GM20431 (cell line): Measurements from ENCODE around the gene RPL29.

Experiments
- in situ Hi-C: fragments of 300-500 bp; cut with MseI, MboI; formaldehyde crosslinking; loops from one replicate; pipeline ENCODE4 v1.15.0; 2020; ENCODE audit warnings: low sequenced_read_pairs; ENCODE audit not compliant: unreplicated experiment

Gene RPL29

DNA sequence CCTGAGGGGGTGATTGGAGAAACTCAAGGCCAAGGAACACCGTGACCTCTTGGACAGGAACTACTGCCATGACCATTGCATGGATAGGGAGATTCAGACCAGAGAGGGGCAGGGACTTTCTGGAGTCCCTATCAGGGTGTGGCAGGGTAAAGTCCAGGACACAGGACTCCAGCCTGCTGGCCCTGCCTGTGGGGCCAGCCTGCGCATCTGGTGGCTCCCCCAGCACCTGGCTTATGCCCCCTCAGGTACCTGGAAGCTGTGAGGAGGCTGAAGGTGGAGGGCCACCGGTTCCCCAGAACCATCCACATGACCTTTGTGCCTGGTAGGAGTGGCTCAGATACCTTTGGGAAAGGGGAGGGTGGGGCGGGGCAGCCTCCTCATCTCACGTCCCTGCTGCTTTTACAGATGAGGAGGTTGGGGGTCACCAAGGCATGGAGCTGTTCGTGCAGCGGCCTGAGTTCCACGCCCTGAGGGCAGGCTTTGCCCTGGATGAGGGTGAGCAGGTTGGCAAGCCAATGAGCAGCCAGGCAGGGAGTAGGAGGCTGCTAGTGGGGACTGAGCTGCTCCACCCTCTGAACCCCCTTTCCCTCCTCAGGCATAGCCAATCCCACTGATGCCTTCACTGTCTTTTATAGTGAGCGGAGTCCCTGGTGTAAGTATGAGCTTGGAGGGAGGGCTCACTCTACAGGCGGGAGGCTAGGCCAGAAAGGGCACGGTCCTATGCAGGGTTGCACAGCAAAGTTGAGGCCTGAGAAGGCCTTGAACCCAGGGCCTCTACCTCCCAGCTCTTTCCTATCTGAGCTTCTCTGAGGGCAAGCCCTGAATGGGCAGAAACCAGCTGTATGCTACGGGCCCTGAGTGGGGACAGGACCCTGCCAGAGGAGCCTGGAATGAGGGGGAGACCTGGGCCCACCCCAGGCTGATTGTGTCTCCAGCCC lies 9.4 kb downstream of the RPL29 start:
- in situ Hi-C loops = no loop called here

DNA sequence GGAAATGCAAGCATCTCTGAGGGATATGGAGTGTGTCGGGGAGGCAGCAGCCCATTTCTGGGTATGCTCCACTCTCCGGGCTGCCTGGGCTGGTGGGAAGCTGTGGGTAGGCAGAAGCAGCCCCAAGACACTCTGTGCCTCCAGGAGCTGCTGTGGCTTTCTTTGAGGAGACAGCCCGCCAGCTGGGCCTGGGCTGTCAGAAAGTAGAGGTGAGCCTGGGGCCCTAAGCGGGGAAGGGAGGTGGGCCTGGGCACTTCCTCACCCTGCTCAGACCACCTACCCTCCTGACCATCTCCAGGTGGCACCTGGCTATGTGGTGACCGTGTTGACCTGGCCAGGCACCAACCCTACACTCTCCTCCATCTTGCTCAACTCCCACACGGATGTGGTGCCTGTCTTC lies 10.6 kb downstream of the RPL29 start:
- in situ Hi-C loops = no loop called here

DNA sequence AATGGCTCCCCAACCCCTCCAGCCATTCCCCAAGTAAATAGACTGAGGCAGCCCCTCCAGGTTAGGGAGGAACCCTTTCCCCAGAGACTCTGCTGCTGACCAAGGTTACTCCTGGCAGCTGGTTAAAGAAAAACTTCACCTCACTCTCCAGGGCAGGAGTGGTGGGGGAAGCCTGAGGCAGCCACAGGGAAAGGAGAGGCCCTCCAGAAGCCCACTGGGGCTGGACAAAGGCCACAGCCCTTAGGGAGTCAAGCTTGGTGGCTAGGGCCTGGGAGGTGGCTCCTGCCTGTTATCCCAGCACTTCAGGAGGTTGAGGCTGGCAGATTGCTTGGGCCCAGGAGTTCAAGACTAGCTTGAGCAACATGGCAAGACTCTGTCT lies 11.4 kb downstream of the RPL29 start:
- in situ Hi-C loops = no loop called here

DNA sequence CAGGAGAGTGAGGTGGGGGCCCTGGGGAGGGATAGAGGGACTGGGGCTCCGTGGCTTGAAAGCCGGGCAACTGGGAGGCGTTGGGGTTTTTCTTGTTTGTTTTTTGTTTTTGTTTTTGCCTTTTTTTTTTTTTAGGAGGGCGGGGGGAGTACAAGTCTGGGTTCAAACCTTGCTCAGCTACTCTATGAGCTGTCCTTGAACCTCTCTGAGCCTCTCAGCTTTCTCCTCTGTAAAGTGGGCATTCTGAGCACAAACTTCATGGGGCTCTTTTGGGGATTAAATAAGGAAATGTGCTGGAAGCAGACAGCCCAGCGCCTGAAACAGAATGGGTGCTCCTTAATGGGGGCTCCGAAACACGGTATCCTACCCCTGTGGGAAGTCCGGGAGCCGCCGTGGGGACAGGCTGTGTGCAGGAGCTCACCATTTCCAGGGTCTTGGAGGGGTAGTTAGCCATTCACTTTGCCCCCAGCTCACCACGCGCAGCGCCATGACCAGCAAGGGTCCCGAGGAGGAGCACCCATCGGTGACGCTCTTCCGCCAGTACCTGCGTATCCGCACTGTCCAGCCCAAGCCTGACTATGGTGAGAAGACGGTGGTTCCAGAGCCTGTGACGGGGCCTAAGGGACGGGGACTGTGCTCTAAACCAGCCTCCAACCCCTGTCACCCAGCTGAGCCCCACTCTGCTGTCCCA lies 12.0 kb downstream of the RPL29 start:
- in situ Hi-C loops = no loop called here

DNA sequence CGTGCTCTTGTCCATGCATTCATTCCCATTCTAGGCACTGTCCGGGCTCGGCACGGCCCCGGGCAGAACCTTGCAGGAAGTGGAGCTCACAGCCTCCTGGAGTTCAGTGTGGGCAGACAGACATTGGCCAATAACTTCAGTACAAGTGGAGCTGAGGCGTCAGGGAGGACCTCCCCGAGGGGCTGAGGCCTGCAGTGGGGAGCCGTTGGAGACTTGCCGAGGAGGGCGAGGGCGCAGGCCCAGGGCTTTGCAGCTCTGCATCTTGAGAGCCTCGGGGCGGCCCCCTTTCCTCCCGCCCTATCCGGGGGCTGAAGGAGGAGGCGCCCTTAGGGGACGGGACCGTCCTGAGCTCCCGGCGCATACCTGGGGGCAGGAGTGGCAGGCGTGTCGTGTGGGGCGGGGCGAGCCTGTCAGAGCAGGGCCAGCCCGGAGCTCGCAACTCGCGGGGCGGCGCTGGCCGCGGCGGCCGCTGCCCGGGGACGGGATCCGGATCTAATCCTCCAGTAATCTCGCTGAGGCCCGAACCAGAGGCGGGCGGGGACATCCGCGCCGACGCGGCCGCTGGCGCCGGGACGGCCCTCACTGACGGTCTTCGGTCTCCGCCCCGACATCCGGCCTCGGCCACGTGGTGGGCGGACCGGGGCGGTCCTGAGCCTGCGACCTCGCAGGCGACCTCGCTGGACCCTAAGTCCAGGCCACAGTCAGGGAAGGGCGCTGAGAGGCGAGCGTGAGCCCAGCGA lies 12.7 kb downstream of the RPL29 start, which contains the start of gene ACY1:
ACY1 (plus strand) TSS at position 698 of the 740 bp plus-strand sequence. CDS start 530 bp downstream, outside the sequence.
- in situ Hi-C loops = no loop called here

DNA sequence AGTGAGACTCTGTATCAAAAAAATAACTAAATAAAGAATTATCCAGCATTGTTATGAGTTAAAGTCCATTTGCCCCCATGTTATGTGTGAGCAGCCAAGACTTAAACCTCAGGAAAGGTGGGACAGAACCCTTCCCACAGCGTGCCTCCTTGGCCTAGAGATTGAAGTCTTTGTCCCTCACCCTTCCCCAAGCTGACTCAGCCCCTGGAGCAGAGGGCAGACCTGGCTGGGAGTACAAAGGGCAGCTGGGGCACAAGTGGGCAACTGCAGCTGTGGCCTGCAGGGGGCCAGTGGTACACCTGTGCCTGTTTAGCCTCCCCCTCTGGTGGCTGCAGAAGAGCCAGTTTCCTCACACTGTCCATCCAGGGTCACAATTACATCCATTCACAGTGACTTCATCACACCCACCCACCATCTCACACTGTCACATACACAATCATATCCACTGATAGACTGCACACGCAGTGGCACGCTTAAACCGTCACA lies 13.3 kb downstream of the RPL29 start:
- in situ Hi-C loops = no loop called here

DNA sequence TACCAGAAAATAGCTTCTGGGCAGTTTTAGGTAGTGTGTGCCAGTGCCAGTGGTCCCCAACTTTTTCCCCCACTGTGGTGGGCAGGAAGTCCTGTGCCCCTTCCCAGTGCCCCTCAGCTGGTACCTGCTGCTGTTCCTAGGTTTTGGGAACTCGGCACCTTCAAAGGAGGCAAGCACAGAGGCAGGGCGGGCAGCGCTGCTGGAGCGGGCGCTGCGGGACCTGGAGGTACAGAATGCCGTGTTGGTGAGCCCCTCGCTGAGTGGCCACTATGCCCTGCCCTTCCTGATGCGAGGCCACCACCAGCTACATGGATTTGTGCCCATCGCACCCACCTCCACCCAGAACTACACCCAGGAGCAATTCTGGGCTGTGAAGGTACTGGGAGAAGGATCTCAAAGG lies 15.4 kb downstream of the RPL29 start:
- in situ Hi-C loops = no loop called here

DNA sequence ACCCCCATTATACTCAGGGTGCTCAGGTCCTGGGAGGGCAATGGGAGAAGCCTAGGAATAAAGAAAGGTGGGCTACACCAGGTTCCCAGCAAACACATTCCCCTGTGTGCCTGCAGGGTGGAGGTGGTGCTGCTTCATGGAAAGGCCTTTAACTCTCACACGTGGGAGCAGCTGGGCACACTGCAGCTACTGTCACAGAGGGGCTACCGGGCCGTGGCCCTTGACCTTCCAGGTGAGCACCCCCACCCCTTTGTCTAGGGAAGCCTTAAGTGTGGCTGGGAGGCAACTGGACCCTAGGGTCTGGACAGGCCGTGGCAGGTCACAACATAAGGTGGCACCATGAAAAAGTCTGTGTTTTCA lies 17.6 kb downstream of the RPL29 start:
- in situ Hi-C loops = no loop called here

DNA sequence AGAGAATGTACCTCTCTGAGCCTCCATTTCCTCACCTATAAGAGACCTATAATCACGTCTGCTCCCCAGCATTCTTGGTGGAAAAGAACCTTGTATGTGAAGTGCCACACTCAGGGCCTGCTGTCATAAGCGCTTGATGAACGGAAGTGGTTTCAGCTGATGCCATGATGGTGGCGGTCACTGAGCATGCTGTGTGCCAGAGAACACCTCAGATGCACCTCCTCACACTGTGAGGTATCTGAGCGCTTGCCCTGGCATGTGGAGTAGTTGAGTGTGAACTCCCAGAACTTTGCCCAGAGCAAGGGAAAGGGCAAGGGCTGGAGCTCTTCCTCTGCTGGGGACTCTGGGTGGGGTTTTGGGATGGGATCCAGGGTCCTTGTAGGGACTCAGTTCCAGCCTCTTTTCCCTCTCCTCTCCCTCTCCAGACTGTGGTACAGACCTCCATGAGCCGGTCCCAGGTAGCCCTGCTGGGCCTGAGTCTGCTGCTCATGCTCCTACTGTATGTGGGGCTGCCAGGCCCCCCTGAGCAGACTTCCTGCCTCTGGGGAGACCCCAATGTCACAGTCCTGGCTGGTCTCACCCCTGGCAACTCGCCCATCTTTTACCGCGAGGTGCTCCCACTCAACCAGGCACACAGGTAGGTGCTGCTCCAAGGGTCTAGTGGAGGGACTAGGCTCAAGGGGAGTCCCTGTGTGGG lies 18.1 kb downstream of the RPL29 start:
- in situ Hi-C loops = no loop called here

DNA sequence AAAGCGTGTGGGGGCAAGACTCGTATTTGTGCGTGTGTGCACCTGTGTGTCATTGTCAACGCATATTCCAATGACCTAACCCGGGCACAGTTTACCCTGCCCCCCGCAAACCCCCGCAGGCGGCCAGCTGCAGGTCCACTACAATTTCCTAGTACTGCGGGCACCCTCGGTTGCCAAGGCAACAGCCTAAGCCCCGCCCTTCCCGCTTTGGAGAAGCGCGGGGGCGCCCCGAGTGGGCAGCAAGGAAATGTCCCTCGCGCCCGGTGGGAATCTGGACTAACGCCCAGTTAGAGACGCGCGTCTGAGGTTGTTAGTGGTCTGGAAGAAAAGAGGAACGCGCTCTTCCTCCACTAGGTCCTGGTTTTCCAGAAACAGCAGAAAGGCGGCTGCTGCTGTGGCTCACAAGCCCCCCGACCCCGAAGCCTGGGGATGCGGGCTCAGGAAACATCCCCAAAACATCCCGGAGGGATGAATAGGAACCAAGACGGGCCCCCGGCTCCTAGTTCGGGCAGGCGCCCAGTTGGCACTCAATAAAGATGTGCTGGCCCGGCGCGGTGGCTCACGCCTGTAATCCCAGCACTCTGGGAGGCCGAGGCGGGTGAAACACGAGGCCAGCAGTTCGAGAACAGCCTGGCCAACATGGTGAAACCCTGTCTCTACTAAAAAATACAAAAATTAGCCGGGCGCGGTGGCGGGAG lies 19.7 kb downstream of the RPL29 start:
- in situ Hi-C loops = no loop called here

DNA sequence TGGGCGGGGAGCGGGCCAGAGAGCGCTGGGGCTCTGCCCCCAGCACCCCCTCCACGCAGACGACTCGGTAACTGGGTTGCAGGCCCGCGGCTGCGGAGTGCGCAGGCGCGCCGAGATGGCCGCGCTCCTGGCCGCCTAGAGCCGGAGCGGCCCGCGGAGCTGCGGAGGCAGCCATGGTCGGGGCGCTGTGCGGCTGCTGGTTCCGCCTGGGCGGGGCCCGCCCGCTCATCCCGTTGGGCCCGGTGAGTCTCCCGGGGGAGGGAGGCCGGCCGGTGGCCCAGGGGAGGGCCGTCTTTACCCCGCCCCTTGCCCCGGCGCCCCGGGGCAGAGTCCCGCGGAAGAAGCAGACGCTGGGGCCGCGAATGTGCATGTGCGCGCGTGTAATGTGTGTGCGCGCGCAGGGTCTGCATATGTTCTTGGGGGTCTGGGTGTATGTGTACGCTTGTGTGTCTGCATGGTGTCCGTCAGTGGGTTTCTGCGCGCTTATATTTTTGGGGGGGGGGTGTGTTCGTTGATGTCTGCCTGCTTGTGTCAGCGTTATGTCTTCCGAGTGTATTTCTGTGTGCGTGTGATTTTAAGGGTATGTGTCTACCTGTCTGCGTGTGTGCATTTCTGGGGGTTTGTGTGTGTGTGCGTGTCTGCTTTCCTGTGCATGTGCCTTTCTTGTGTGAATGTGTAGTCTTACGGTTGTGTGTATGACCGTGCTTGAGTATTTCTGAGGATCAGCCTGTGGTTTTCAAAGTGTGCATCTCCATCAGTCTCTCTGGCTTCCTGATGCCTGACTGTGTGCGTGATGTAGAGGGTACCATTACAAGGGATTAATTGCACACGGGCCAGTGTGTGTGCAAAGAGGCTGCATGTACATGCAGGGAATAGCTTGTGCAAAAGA lies 20.5 kb downstream of the RPL29 start, which contains the start of gene ABHD14A:
ABHD14A (plus strand) TSS at position 102 of the 889 bp plus-strand sequence; CDS start at position 174, 72 bp downstream.
- in situ Hi-C loops = no loop called here

DNA sequence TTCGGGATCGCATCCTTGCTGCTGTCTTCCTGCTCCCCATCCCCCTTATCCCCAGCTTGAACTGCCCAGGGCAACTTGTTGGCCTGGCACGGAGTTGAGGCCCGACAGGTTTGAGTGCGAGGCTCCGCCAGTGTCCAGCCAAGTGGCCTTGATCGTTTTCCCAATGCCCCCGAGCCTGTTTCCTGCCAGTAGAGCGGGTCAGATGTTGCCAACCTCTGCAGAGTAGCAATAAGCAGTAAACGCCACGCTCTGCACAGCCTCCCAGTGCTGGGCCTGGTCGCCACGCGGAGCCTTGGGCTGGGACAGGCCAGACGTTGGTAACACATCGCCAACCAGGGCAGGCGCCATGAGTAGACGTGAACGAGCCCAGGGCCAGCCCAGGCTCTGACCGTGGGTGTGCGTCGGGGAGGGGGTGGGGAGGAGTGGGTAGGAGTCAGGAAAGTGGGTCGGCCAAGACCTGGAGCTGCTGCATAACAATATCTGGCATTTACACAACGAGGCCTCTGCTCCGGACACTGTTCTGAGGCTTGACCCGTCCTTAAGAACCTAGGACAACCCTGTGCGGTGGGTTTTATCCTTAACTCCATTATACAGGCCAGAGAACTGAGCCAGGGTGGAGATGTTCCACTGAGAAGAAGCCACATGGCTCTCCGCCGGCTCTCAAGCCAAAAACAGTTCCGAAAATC lies 21.3 kb downstream of the RPL29 start:
- in situ Hi-C loops = no loop called here

DNA sequence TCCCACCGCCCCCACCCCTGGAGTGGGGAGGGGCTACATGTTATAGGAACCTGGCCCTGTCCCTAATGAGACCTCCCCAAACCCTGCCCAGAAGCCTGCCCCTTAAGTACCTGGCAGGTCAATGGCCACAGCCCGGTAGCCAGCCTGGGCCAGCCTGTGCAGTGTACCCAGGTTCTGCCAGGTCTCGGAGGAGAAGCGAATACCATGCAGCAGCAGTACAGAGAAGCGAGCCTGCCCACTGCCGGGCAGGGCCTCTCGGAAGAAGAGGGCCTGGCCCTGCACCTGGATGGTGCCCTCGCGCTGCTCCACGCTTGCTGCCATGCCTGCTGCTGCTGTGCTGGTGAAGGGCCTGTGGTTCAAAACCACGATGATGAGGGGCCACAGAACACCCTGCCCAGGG lies 24.3 kb downstream of the RPL29 start:
- in situ Hi-C loops = no loop called here

DNA sequence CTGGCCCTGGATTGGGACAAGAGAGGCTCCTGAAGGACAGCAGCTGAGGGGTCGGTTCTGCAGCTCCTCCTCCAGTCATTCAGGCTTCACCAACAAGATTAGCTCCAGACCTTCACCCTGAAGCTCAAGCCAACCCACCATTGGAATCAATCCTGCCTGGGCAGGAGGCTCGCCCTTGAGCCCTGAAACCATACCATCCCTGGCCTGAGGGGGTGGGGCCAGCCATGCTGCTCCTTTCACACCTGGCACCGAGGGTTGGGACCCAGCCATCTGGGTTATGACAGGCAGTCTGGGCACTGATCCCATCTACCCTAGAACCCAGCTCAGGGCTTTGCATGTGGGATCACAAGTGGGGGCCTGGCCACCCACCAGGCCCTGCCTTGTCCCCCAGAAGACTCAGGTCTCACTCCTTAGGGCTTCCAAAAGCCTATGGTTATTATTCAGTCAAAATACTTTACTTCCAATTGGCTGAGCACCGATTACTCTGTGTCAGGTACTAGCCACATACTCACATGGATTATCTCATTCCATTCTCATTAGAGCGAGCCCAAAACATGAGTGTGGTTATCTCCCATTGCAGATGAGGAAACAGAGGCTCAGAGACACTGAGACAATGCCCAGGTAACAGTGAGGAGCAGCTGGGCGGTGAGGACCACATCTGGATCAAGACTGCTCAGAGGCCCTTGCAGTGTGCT lies 24.9 kb downstream of the RPL29 start:
- in situ Hi-C loops = no loop called here

DNA sequence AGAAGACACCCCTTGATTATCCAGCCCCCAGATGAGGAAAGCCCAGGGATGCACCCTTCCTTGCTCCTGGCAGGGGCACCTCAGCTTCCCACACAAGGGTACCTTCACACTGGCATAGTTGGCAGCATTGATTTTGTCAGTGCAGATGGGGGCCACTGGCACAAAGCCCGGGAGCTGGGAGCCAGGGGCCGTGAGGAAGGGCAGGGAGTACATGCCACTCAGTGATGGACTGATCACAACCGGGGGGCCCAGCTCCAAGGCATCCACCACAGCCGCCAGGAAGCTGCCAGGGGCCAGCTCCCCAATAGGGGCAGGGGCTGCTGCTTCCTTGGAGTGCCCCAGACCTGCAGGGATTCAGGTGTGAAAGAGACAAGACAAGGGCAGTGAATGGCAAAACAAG lies 25.9 kb downstream of the RPL29 start:
- in situ Hi-C loops = no loop called here

DNA sequence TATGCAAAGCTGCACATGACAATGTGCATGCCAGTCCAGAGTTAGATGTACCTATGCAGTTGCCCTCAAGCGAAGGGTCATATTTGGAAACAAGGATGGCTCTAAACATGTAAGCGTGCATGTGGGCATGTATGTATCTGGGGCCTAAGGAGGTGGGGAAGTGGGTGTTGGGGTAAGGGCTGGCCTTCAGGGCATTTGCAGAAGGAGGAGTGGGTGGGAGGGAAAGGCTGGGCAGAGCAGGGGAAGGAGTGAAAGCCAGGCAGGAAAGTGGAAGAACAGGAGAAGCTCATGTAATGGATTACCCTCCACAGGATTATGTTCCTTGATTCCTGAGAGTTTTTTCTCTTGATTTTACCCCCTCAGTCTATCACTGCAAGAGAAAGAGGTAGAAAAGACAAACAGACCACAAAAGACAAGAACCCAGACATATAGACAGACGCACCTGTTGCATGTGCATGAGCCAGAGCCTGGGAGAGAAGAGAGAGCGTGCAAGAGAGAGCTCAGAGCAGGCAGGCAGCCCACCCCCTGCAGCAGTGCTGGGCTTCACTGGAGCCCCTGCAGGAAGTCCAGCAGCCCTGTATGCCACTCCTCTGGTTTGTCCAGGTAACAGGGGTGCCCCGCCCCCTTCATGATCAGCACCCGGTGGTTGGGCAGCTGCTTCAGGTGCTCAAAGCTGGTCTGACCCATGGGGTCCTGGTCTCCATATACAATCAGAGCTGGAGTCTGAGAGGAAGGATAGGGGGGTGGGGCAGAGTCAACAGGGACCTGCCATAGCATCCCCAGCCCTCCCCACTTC lies 26.6 kb downstream of the RPL29 start:
- in situ Hi-C loops = no loop called here
